MG63 (cell line): Measurements from ENCODE around the gene TM9SF3. TPM values are rescaled to one million over a fixed set of nuclear protein-coding genes. Genes with fewer than 3 reads are reported as not detected.

Experiments
- DNase-seq: peaks from one replicate; pipeline ENCODE4 v3.0.0-alpha.2; 2020
- H3K27me3 ChIP-seq: fragments of 250-450 bp; sonication (Bioruptor Pico); 2 replicates; pipeline ENCODE4 v1.5.1; 2020; ENCODE audit warnings: mild to moderate bottlenecking, moderate library complexity
- H3K36me3 ChIP-seq: fragments of 250-450 bp; sonication (Bioruptor Pico); 2 replicates; pipeline ENCODE4 v1.5.1; 2020; ENCODE audit warnings: mild to moderate bottlenecking, moderate library complexity
- H3K4me3 ChIP-seq: fragments of 250-450 bp; sonication (Bioruptor Pico); 2 replicates; pipeline ENCODE4 v1.5.1; 2020; ENCODE audit warnings: mild to moderate bottlenecking, moderate library complexity
- H3K9me3 ChIP-seq: fragments of 250-450 bp; sonication (Bioruptor Pico); 2 replicates; pipeline ENCODE4 v1.5.1; 2020; ENCODE audit warnings: mild to moderate bottlenecking, moderate library complexity
- total RNA-seq: library from RNA; depleted of rRNA; stranded (reverse); fragments of >200 nt; shearing (Covaris generic); gene quantifications from 2 replicates; pipeline ENCODE4 v1.2.3, GENCODE V29; 2014; ENCODE audit warnings: low replicate concordance

Gene TM9SF3
- total RNA-seq, 1 experiment from 2014 or later = 28.2 TPM

DNA sequence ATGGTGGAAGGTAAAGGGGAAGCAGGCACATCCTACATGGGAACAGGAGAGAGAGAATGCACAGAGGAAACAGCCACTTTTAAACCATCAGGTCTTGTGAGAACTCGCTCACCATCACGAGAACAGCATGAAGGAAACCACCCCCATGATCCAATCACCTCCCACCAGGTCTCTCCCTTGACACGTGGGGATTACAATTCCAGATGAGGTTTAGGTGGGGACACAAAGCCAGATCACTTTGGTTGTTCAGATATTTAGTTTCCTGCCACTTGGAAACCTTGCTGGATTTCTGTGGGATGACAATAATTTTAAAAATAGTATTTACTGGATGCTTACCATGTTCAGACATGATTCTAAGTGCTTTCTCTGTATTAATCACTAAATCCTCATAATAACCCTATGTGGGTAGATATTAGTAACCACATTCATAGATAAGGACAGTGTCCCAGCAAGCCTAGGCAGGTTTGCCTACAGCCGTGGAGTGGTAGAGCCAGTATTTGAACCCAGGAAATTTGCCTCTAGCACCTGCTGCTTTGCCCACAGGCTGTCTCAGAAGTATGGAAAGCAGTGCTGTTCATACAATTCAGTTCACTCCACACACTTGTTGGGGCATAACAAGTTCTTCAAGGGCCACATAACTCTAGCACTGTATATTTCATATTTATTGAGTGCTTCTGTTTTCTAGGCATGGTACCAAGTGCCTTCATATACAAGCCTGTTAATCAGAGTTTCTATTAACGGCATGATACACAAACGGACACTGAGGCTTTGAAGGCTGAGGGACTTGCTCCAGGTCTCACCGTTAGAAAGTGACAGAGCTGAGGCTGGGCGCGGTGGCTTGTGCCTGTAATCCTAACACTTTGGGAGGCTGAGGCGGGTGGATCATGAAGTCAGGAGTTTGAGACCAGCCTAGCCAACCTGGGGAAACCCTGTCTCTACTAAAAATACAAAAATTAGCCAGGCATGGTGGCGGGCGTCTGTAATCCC lies 81.4 kb downstream of the TM9SF3 start:
- Histone ChIP-seq H3K9me3 (no peaks in the 10 kb centered on the region), H3K27me3 (no peaks in the 10 kb centered on the region), H3K4me3 (no peak overlapping the region), H3K36me3 (no peaks in the 10 kb centered on the region)
- DNase-seq = no peak

DNA sequence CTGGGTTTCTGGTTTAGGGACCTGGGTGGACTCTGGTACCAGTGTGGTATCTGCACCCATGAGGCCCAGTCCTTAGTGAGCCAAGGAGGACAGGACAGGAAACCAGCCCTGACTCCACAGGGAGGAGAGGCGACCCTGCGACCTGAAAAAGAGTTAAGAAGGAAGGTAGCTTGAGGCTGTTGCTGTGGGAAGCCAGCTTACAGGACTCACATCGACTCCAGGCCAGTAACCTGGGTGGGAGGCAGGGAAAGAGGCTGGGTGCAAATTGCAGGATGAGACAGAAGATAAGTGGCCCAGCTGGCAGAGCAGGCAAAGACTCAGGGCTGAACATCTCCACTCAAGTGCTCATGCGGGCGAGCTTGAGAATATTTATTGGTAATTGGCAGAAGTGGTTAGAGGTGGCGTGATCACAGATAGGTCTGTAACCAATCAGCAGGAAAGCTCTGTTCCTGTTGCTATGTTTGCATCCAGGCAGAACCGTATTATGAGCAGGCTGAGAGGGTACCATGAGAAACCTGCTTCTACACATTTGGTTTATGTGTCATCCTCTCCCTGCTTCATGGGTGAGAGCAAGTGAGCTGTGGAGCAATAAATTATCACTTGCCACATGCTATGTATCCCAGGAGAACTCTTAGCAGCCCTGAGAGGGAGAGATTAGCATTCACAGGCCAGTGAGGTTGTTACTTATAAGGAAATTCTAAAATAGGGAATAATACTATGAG lies 84.1 kb downstream of the TM9SF3 start:
- Histone ChIP-seq H3K4me3 (no peak overlapping the region), H3K27me3 (no peaks in the 10 kb centered on the region; the same call in 1 of the 2 replicates), H3K36me3 (no peaks in the 10 kb centered on the region), H3K9me3 (no peaks in the 10 kb centered on the region)
- no peak for DNase-seq

DNA sequence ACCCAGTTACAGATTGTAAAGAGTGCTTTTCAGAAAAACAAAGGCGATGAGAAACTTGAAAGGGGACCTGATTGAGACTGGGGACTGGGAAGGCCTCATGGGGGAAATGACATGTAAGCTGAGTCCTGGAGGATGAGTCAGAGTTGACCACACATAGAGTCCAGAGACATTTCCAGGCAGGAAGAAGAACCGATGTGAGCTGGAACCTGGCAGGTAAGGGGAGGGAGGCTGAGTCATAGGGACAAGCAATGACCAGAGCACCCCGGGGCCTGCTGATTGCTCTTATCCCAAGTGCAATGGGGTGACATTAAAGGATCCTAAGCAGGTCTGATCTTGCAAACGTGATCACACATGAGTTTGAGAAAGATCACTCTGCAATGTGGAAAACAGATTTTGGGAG lies 84.8 kb downstream of the TM9SF3 start:
- no peak for DNase-seq
- H3K36me3 ChIP-seq = no peaks in the 10 kb centered on the region
- no peaks in the 10 kb centered on the region for H3K9me3 ChIP-seq
- H3K4me3 ChIP-seq = no peak overlapping the region
- H3K27me3 ChIP-seq = no peaks in the 10 kb centered on the region; the same call in 1 of the 2 replicates

DNA sequence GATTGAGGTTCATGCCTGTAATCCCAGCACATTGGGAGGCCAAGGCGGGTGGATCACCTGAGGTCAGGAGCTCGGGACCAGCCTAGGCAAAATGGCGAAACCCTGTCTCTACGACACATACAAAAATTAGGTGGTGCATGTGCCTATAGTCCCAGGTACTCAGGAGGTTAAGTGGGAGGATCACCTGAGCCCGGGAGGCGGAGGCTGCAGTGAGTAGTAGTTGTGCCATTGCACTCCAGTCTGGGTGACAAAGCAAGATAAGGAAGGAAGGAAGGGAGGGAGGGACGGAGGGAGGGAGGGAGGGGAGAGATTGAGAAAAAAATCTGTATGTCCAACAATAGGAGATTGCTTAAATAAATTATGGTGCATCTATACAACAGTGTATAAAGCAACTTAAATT lies 86.3 kb downstream of the TM9SF3 start:
- H3K9me3 ChIP-seq = no peaks in the 10 kb centered on the region
- H3K27me3 ChIP-seq = no peaks in the 10 kb centered on the region; the same call in 1 of the 2 replicates
- H3K36me3 ChIP-seq = no peaks in the 10 kb centered on the region
- no peak for DNase-seq
- no peak overlapping the region for H3K4me3 ChIP-seq

DNA sequence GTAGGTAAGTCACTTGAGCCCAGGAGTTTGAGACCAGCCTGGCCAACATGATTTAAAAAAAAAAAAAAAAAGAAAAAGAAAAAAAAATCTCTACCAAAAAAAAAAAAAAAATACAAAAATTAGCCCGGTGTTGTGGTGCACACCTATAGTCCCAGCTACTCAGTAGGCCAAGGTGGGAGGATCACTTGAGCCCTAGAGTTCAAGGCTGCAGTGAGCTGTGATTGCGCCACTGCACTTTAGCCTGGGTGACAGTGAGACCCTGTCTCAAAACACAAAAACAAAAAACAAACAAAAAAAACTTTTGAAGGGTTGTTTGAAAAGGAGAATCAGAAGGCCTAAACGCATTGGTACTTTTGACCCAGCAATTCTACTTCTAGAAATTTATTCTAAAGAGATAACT lies 86.8 kb downstream of the TM9SF3 start:
- DNase-seq = no peak
- Histone ChIP-seq H3K9me3 (no peaks in the 10 kb centered on the region), H3K4me3 (no peak overlapping the region), H3K27me3 (no peaks in the 10 kb centered on the region; the same call in 1 of the 2 replicates), H3K36me3 (no peaks in the 10 kb centered on the region)

GRCh38 chr10:96497391-96497790 lies 89.4 kb downstream of the TM9SF3 start:
- no peaks in the 10 kb centered on the region for H3K9me3 ChIP-seq
- H3K27me3 ChIP-seq = no peaks in the 10 kb centered on the region; the same call in 1 of the 2 replicates
- DNase-seq = no peak
- no peaks in the 10 kb centered on the region for H3K36me3 ChIP-seq
- no peak overlapping the region for H3K4me3 ChIP-seq

- no peaks in the 10 kb centered on the region for H3K9me3 ChIP-seq
- H3K4me3 ChIP-seq = no peak overlapping the region
- no peaks in the 10 kb centered on the region for H3K36me3 ChIP-seq
- H3K27me3 ChIP-seq = no peaks in the 10 kb centered on the region; the same call in 1 of the 2 replicates
- no peak for DNase-seq
These were observed 90.4 kb downstream of the TM9SF3 start for GRCh38 chr10:96496281-96496925.

DNA sequence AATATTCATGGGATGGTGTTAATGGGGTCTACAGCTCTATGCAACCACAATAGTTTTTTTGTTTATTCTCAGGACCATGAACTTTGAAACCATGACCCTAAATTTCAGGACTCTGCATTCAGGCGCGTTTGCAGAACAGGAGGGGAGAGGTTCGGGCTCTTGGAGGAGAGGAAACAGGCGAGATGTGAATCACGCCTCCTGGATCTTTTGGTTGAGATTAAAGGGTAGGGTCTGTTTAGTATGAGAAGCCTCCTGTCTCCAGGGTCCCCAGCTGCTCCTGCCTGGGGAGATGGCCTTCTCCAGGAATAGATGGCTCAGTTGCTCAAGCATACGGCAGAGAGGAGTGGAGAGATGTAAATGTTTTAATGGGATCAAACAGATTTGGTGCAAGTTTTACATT lies 91.3 kb downstream of the TM9SF3 start:
- no peak for DNase-seq
- H3K4me3 ChIP-seq = no peak overlapping the region

DNA sequence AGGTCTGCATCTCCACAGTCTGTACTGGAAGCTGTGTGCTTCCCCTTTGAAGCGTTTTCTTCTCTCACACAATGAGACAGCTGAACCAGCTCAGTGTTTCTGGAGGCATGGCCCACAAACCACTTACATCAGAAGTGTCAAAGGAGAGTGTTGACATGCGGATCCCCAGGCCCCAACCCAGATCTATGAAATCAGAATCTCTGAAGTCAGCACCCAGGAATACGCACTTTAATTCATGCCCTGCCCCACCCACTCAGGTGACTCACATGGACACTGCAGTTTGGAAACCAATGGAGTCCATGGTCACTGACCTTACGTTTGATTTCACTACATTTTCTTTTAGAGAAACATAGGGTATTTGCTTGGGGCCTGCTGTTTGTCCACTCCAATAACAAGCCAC lies 92.1 kb downstream of the TM9SF3 start:
- H3K9me3 ChIP-seq = no peaks in the 10 kb centered on the region
- no peak overlapping the region for H3K4me3 ChIP-seq
- no peaks in the 10 kb centered on the region for H3K36me3 ChIP-seq
- DNase-seq = no peak
- no peaks in the 10 kb centered on the region; the same call in 1 of the 2 replicates for H3K27me3 ChIP-seq

More for the DNA sequence above, 91.3 kb downstream of the TM9SF3 start:
- H3K9me3 ChIP-seq = no peaks in the 10 kb centered on the region
- H3K36me3 ChIP-seq = no peaks in the 10 kb centered on the region
- no peaks in the 10 kb centered on the region; the same call in 1 of the 2 replicates for H3K27me3 ChIP-seq

DNA sequence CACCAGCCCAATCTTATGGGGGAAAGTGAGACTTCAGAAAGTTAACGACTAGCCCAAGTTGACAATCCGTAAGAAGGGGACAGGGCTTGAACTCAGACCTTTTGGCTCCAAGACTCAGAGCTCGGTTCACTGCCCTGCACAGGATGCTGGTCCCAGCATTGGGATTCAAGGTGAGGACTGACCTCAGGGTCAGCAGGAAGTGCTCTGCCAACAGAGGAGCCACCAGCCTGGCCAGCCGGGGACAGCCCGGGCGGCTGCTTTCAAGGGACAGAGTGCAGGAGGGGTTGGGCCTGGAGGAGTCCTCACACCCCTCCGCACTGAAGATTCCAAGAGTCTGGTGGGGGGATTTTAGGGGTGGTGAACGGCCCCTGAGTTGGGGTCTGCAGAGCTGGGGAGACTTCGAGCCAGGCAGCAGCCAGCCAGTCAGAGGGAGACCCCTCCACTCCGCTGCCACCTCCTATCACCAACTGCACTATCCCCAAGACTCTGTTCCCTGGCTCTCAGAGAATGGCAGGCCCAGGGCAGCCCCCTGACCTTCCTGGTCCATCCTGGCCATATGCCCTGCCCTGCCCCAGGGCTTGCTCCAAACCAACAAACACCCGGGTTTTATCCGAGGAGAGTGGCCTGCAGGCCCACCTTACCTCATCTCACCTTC lies 92.8 kb downstream of the TM9SF3 start:
- H3K36me3 ChIP-seq = no peaks in the 10 kb centered on the region
- DNase-seq = no peak
- H3K4me3 ChIP-seq = no peak overlapping the region
- no peaks in the 10 kb centered on the region for H3K9me3 ChIP-seq
- H3K27me3 ChIP-seq = no peaks in the 10 kb centered on the region

DNA sequence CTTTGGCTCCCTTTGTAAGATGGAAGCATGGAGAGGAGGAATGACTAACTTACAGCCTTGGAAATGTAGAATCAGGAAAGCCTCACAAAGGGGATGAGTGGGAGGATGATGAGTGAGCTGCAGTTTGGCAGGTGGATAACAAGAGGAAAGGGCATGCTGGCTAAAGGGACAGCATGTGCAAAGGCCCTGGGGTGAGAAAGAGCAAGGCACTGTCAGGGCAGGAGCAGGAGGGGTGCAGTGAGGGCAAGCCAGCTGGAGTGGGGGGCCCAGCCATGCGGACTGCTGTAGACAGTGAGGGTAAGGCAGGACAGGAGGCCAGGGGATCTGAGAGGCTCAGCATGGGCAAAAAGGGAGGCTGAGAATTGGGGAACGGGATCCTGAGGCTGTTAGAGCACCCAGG lies 93.6 kb downstream of the TM9SF3 start:
- no peaks in the 10 kb centered on the region for H3K27me3 ChIP-seq
- DNase-seq = no peak
- no peaks in the 10 kb centered on the region for H3K36me3 ChIP-seq
- no peaks in the 10 kb centered on the region for H3K9me3 ChIP-seq
- no peak overlapping the region for H3K4me3 ChIP-seq

- H3K27me3 ChIP-seq = no peaks in the 10 kb centered on the region
- H3K9me3 ChIP-seq = no peaks in the 10 kb centered on the region
- DNase-seq = no peak
- H3K36me3 ChIP-seq = no peaks in the 10 kb centered on the region
- H3K4me3 ChIP-seq = no peak overlapping the region
These were observed 95.5 kb downstream of the TM9SF3 start for GRCh38 chr10:96491303-96491702.

DNA sequence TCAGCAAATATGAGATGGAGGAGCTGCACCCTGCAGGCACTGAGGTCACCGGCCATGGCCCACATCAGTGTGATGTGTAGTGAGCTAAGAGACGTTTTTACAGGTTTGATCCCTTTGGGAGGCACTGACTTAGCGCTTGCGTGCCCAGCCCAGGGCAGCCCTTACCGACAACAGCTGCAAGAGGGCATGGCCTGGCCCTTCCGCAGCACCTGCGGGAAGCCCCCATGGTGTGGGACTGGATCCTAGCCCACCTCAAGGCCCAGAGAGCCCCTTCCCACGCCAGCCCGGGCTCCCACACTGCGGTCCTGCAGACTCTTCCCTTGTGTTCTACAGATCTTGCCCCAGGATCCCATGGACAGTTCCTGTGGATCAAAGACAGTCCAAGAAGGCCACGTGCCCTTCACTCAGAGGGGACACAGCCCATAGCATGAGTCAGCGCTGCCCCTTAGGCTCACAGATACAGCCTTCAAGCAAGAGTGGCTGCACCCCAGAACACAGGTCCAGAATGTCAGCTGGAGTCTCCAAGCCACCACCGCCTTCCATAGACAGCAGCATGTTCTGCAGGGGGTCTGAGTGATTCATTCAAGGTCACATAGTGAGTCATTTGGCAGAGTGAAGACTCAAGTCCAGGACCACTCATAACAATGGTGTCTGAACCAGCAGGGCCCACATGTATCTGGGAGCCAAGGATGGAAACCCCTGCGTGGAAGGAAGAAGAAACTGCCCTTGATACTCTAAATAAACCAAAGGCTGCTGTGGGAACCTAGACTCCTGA lies 98.5 kb downstream of the TM9SF3 start:
- H3K9me3 ChIP-seq = no peaks in the 10 kb centered on the region; the same call in 1 of the 2 replicates
- H3K36me3 ChIP-seq = no peaks in the 10 kb centered on the region
- no peak overlapping the region for H3K4me3 ChIP-seq
- peak; percentile 43 for DNase-seq
- H3K27me3 ChIP-seq = no peaks in the 10 kb centered on the region

- no peak overlapping the region for H3K4me3 ChIP-seq
- H3K27me3 ChIP-seq = no peaks in the 10 kb centered on the region
- H3K9me3 ChIP-seq = no peaks in the 10 kb centered on the region; the same call in 1 of the 2 replicates
- DNase-seq = no peak
- no peaks in the 10 kb centered on the region for H3K36me3 ChIP-seq
These were observed 103.8 kb downstream of the TM9SF3 start for GRCh38 chr10:96482815-96483588.

GRCh38 chr10:96478355-96478754 lies 108.5 kb downstream of the TM9SF3 start:
- no peaks in the 10 kb centered on the region for H3K27me3 ChIP-seq
- DNase-seq = peak; percentile 74
- no peaks in the 10 kb centered on the region for H3K36me3 ChIP-seq
- H3K9me3 ChIP-seq = no peaks in the 10 kb centered on the region; the same call in 1 of the 2 replicates
- H3K4me3 ChIP-seq = no peak overlapping the region
